Liver (tissue), 3 donors: ENCODE data around the gene GRIN2A.

Experiments used
- EGR1 ChIP-seq, 2 donors: IDR thresholded peaks; 2 replicates each; pipeline ENCODE4 v1.6.1; 2016 to 2018; ENCODE audit warnings: antibody characterized with exemption in 2 of 2, low read depth in 2 of 2
- GABPA ChIP-seq, 2 donors: IDR thresholded peaks in 1 of 2; conservative IDR thresholded peaks in 1 of 2; 2 replicates each; pipeline ENCODE4 v1.6.1; 2016; ENCODE audit warnings: antibody characterized with exemption in 2 of 2, mild to moderate bottlenecking in 1 of 2, moderate library complexity in 1 of 2
- MAX ChIP-seq: IDR thresholded peaks from 2 replicates; pipeline ENCODE4 v1.6.1; 2016; ENCODE audit warnings: antibody characterized with exemption
- RAD21 ChIP-seq, 2 donors: IDR thresholded peaks; 2 replicates each; pipeline ENCODE4 v1.6.1; 2016; ENCODE audit warnings: antibody characterized with exemption in 2 of 2, mild to moderate bottlenecking in 2 of 2
- REST ChIP-seq: IDR thresholded peaks from 2 replicates; pipeline ENCODE4 v1.6.1; 2016; ENCODE audit warnings: antibody characterized with exemption, mild to moderate bottlenecking
- RXRA ChIP-seq, 2 donors: IDR thresholded peaks; 2 replicates each; pipeline ENCODE4 v1.6.1; 2017 to 2018; ENCODE audit warnings: antibody characterized with exemption in 2 of 2, mild to moderate bottlenecking in 1 of 2
- SP1 ChIP-seq: IDR thresholded peaks from 2 replicates; pipeline ENCODE4 v1.6.1; 2018; ENCODE audit warnings: antibody characterized with exemption, mild to moderate bottlenecking
- TAF1 ChIP-seq: conservative IDR thresholded peaks from 2 replicates; pipeline ENCODE4 v1.6.1; 2016; ENCODE audit warnings: antibody characterized with exemption, mild to moderate bottlenecking
- YY1 ChIP-seq: IDR thresholded peaks from 2 replicates; pipeline ENCODE4 v1.6.1; 2016; ENCODE audit warnings: antibody characterized with exemption, mild to moderate bottlenecking
- TF ChIP-seq, protein P1 (sequence below): fragments of 150-350 bp; IDR thresholded peaks from 2 replicates; pipeline ENCODE4 v1.5.1; 2017; ENCODE audit warnings: improper control_type of control experiment, low read depth, low read length; ENCODE audit not compliant: missing input control
- TF ChIP-seq, protein P2 (sequence below): IDR thresholded peaks from 2 replicates; pipeline ENCODE4 v1.6.1; 2016; ENCODE audit warnings: antibody characterized with exemption
- donor health status: healthy.
- donor health status: healthy.

GRCh38 chr16:9854675-9855074 lies 327.6 kb downstream of the GRIN2A start:
- TF ChIP-seq YY1 (no peak), GABPA (IDR thresholded peaks at IDR 0.05 in 1 of 2, conservative IDR thresholded peaks at IDR 0.05 in 1 of 2) (no peak), MAX (no peak), EGR1 (IDR thresholded peaks at IDR 0.05; ENCODE audit: low read depth in 2 of 2) (no peak), REST (no peak), TAF1 (no peak), SP1 (no peak), RXRA (IDR thresholded peaks at IDR 0.05) (no peak), RAD21 (IDR thresholded peaks at IDR 0.05) (no peak)
- TF ChIP-seq, protein P1, sequence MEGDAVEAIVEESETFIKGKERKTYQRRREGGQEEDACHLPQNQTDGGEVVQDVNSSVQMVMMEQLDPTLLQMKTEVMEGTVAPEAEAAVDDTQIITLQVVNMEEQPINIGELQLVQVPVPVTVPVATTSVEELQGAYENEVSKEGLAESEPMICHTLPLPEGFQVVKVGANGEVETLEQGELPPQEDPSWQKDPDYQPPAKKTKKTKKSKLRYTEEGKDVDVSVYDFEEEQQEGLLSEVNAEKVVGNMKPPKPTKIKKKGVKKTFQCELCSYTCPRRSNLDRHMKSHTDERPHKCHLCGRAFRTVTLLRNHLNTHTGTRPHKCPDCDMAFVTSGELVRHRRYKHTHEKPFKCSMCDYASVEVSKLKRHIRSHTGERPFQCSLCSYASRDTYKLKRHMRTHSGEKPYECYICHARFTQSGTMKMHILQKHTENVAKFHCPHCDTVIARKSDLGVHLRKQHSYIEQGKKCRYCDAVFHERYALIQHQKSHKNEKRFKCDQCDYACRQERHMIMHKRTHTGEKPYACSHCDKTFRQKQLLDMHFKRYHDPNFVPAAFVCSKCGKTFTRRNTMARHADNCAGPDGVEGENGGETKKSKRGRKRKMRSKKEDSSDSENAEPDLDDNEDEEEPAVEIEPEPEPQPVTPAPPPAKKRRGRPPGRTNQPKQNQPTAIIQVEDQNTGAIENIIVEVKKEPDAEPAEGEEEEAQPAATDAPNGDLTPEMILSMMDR = no peak
- TF ChIP-seq, protein P2, sequence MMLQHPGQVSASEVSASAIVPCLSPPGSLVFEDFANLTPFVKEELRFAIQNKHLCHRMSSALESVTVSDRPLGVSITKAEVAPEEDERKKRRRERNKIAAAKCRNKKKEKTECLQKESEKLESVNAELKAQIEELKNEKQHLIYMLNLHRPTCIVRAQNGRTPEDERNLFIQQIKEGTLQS = no peak
